WI38 (cell line): ENCODE results near the gene HLX.

Experiments used
- H3K4me3 ChIP-seq: 2 replicates; pipeline ENCODE4 v1.5.1; 2011; ENCODE audit warnings: low read depth, mild to moderate bottlenecking, control low read depth, low read length
- CTCF ChIP-seq: IDR thresholded peaks from 2 replicates; pipeline ENCODE4 v1.5.1; 2012; ENCODE audit warnings: low read depth, mild to moderate bottlenecking, control low read depth, low read length

The HLX gene

GRCh38 chr1:220910021-220910420, 30.8 kb downstream of the HLX start:
- H3K4me3 ChIP-seq: no peak overlapping the region
- no peak for TF ChIP-seq CTCF

- no peak for TF ChIP-seq CTCF
- H3K4me3 ChIP-seq: no peak overlapping the region
These were observed 35.3 kb downstream of the HLX start for GRCh38 chr1:220914283-220915116.

GRCh38 chr1:220915117-220915440, 35.8 kb downstream of the HLX start:
- no peak overlapping the region for H3K4me3 ChIP-seq
- TF ChIP-seq CTCF: no peak

GRCh38 chr1:220915954-220916353, 36.7 kb downstream of the HLX start:
- no peak for TF ChIP-seq CTCF
- no peak overlapping the region for H3K4me3 ChIP-seq

GRCh38 chr1:220917101-220917500, 37.9 kb downstream of the HLX start:
- no peak overlapping the region for H3K4me3 ChIP-seq
- TF ChIP-seq CTCF: no peak

GRCh38 chr1:220917535-220918209, 38.4 kb downstream of the HLX start:
- TF ChIP-seq CTCF: no peak
- no peak overlapping the region for H3K4me3 ChIP-seq

GRCh38 chr1:220918285-220918951, 39.2 kb downstream of the HLX start:
- TF ChIP-seq CTCF: no peak
- no peak overlapping the region for H3K4me3 ChIP-seq
